HepG2 (cell line): Measurements from ENCODE around the gene USP1. TPM values are rescaled to one million over a fixed set of nuclear protein-coding genes. Genes with fewer than 3 reads are reported as not detected.

Experiments used
- HHEX ChIP-seq: IDR thresholded peaks from 2 replicates; pipeline ENCODE4 v1.6.1; 2016; ENCODE audit warnings: control low read depth
- MXD4 ChIP-seq: IDR thresholded peaks from 2 replicates; pipeline ENCODE4 v1.6.1; 2016; ENCODE audit warnings: mild to moderate bottlenecking, missing biosample characterization, missing genetic modification reagents
- ONECUT2 ChIP-seq: sonication (generic); formaldehyde crosslinking; IDR thresholded peaks from 2 replicates; pipeline ENCODE4 v1.4.0; 2020; ENCODE audit warnings: missing genetic modification reagents
- TRIM24 ChIP-seq: sonication (generic); formaldehyde crosslinking; IDR thresholded peaks from 2 replicates; pipeline ENCODE4 v1.8.0; 2022; ENCODE audit warnings: mild to moderate bottlenecking, missing genetic modification reagents
- ZBTB7A ChIP-seq: sonication (generic); formaldehyde crosslinking; IDR thresholded peaks from 2 replicates; pipeline ENCODE4 v1.8.0; 2022; ENCODE audit warnings: mild to moderate bottlenecking, missing genetic modification reagents
- ZNF768 ChIP-seq: sonication (generic); formaldehyde crosslinking; IDR thresholded peaks from 2 replicates; pipeline ENCODE4 v1.4.0; 2020; ENCODE audit warnings: missing genetic modification reagents
- ZNF816 ChIP-seq: sonication (generic); formaldehyde crosslinking; IDR thresholded peaks from 2 replicates; pipeline ENCODE4 v1.8.0; 2022; ENCODE audit warnings: missing genetic modification reagents, mild to moderate bottlenecking, borderline replicate concordance
- polyA plus RNA-seq, 8 experiments: library from polyadenylated mRNA; depleted of rRNA in 3 of 8; stranded (reverse) in 7 of 8; unstranded in 1 of 8; fragments of >200 nt; fragmentation: Illumina TruSeq in 4 of 8; extraction: Trizol in 4 of 8; gene quantifications; 2 replicates each; pipeline versions ENCODE4 v1.2.1 to v1.2.3, GENCODE V29; 2011 to 2016; ENCODE audit warnings: low read depth in 4 of 8, missing spikeins in 1 of 8, mixed read lengths in 1 of 8; ENCODE audit not compliant: insufficient read depth in 1 of 8
- total RNA-seq, 5 experiments: library from RNA; depleted of rRNA; stranded (reverse); fragments of >200 nt; fragmentation: Illumina TruSeq; extraction: Trizol; gene quantifications; 2 replicates each; pipeline ENCODE4 v1.2.3, GENCODE V29; 2016; ENCODE audit warnings: low read depth in 1 of 5
- TF ChIP-seq, protein P1 (sequence below): sonication (generic); formaldehyde crosslinking; IDR thresholded peaks from 2 replicates; pipeline ENCODE4 v1.5.0; 2020; ENCODE audit warnings: missing genetic modification reagents, mild to moderate bottlenecking, borderline replicate concordance
- TF ChIP-seq, protein P2 (sequence below): sonication (generic); formaldehyde crosslinking; IDR thresholded peaks from 2 replicates; pipeline ENCODE4 v1.4.0; 2020; ENCODE audit warnings: missing genetic modification reagents
- TF ChIP-seq, protein P3 (sequence below): sonication (generic); formaldehyde crosslinking; IDR thresholded peaks from 2 replicates; pipeline ENCODE4 v1.5.1; 2020; ENCODE audit warnings: mild to moderate bottlenecking, missing genetic modification reagents
- TF ChIP-seq, protein P4 (sequence below): IDR thresholded peaks from 2 replicates; pipeline ENCODE4 v1.6.1; 2018; ENCODE audit warnings: missing genetic modification reagents
- TF ChIP-seq, protein P5 (sequence below): sonication (generic); formaldehyde crosslinking; IDR thresholded peaks from 2 replicates; pipeline ENCODE4 v1.9.0; 2022; ENCODE audit warnings: low read depth, missing genetic modification reagents
- TF ChIP-seq, protein P6 (sequence below): IDR thresholded peaks from 2 replicates; pipeline ENCODE4 v1.6.1; 2016; ENCODE audit warnings: mild to moderate bottlenecking

USP1 gene
- total and polyA plus RNA-seq, 2 of the 13 experiments (the other 11 are each of a cell fraction or from before 2014, with no cell fraction given): 9.0 to 64.6 TPM

DNA sequence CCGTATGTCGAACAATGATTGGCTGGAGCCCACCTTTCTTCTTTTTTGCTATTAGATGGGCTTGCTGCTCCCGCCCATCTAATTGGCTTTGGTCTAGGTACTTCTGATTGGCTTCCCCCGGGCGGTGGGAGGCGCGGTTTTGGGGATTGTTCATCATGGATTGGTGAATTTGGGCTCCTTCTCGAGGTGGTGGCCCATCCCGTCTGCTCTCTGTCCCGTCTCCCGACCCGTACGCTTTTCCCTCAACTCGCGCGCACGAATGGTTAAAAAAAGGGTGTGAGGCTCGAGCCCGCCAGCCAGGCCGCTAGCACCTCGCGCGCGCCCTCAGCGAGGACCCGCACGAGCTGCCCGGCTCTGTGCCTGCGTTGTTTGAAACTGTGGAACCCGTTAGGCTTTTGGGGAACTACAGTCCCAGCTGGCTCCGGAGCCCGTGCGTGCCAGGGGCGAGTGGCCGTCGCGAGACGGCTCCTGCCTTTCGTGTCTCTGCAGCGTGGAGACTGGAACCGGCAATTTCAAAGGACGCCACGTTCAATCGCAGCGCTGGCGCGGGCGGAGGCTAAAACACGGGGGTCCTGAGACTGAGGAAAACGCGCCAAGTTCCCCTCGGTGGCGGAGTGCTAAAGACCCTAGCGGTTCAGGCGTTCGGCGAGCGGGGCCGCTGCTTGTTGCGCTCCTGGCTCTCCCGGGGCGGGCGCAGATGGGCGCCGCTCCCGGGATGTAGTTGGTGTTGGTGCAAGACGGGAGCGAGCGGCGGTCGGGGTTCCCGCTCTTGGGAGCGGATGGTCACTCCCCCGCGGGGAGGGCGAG is at the start of gene USP1 (continued):
- TF ChIP-seq, protein P1, sequence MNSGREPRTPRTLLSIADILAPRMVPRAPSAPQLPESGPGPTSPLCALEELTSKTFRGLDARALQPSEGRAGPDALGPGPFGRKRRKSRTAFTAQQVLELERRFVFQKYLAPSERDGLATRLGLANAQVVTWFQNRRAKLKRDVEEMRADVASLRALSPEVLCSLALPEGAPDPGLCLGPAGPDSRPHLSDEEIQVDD: 0 out of 2 replicates have a peak, but pooled peaks have one; percentile 53
- TF ChIP-seq, protein P2, sequence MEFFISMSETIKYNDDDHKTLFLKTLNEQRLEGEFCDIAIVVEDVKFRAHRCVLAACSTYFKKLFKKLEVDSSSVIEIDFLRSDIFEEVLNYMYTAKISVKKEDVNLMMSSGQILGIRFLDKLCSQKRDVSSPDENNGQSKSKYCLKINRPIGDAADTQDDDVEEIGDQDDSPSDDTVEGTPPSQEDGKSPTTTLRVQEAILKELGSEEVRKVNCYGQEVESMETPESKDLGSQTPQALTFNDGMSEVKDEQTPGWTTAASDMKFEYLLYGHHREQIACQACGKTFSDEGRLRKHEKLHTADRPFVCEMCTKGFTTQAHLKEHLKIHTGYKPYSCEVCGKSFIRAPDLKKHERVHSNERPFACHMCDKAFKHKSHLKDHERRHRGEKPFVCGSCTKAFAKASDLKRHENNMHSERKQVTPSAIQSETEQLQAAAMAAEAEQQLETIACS: peak; percentile 98
- TF ChIP-seq, protein P3, sequence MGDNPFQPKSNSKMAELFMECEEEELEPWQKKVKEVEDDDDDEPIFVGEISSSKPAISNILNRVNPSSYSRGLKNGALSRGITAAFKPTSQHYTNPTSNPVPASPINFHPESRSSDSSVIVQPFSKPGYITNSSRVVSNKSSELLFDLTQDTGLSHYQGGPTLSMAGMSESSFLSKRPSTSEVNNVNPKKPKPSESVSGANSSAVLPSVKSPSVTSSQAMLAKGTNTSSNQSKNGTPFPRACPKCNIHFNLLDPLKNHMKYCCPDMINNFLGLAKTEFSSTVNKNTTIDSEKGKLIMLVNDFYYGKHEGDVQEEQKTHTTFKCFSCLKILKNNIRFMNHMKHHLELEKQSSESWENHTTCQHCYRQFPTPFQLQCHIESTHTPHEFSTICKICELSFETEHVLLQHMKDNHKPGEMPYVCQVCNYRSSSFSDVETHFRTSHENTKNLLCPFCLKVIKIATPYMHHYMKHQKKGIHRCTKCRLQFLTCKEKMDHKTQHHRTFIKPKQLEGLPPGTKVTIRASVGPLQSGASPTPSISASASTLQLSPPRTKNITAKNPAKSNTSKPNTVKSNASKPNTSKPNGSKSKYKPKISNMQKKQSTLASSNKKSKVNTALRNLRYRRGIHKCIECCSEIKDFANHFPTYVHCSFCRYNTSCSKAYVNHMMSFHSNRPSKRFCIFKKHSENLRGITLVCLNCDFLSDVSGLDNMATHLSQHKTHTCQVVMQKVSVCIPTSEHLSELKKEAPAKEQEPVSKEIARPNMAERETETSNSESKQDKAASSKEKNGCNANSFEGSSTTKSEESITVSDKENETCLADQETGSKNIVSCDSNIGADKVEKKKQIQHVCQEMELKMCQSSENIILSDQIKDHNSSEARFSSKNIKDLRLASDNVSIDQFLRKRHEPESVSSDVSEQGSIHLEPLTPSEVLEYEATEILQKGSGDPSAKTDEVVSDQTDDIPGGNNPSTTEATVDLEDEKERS (CRISPR knock-in tag): peak; percentile 23; the same call in 1 of the 2 replicates
- TF ChIP-seq ONECUT2 (no peak), ZBTB7A (no peak), TRIM24 (CRISPR knock-in tag) (no peak), ZNF768 (CRISPR knock-in tag) (peak; percentile 38; the same call in 1 of the 2 replicates), ZNF816 (no peak; the same call in 1 of the 2 replicates), HHEX (CRISPR knock-in tag) (no peak), MXD4 (CRISPR knock-in tag) (0 out of 2 replicates have a peak, but pooled peaks have one; percentile 5)
- TF ChIP-seq, protein P4, sequence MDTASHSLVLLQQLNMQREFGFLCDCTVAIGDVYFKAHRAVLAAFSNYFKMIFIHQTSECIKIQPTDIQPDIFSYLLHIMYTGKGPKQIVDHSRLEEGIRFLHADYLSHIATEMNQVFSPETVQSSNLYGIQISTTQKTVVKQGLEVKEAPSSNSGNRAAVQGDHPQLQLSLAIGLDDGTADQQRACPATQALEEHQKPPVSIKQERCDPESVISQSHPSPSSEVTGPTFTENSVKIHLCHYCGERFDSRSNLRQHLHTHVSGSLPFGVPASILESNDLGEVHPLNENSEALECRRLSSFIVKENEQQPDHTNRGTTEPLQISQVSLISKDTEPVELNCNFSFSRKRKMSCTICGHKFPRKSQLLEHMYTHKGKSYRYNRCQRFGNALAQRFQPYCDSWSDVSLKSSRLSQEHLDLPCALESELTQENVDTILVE: no peak
- TF ChIP-seq, protein P5, sequence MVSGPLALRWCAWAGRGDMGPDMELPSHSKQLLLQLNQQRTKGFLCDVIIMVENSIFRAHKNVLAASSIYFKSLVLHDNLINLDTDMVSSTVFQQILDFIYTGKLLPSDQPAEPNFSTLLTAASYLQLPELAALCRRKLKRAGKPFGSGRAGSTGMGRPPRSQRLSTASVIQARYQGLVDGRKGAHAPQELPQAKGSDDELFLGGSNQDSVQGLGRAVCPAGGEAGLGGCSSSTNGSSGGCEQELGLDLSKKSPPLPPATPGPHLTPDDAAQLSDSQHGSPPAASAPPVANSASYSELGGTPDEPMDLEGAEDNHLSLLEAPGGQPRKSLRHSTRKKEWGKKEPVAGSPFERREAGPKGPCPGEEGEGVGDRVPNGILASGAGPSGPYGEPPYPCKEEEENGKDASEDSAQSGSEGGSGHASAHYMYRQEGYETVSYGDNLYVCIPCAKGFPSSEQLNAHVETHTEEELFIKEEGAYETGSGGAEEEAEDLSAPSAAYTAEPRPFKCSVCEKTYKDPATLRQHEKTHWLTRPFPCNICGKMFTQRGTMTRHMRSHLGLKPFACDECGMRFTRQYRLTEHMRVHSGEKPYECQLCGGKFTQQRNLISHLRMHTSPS: no peak
- TF ChIP-seq, protein P6, sequence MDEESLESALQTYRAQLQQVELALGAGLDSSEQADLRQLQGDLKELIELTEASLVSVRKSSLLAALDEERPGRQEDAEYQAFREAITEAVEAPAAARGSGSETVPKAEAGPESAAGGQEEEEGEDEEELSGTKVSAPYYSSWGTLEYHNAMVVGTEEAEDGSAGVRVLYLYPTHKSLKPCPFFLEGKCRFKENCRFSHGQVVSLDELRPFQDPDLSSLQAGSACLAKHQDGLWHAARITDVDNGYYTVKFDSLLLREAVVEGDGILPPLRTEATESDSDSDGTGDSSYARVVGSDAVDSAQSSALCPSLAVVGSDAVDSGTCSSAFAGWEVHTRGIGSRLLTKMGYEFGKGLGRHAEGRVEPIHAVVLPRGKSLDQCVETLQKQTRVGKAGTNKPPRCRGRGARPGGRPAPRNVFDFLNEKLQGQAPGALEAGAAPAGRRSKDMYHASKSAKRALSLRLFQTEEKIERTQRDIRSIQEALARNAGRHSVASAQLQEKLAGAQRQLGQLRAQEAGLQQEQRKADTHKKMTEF (CRISPR knock-in tag): no peak; the same call in 1 of the 2 replicates
